Hypothalamus (tissue), 51 donors: ENCODE data around the gene TSG101.

Experiments
- DNase-seq, 51 donors: peaks; one replicate each; lab custom pipeline; 2025; lab: John Stamatoyannopoulos, UW

The TSG101 gene

GRCh38 chr11:18526521-18527296, at the start of gene TSG101:
Gene TSG101, minus strand, starts transcription at chr11:18526942. Its CDS starts 126 bp downstream, at chr11:18526816.
- peak; percentile 59 to 96 (median 87) for DNase-seq

GRCh38 chr11:18575361-18575760, 48.6 kb upstream of the TSG101 start:
- DNase-seq, result no peak

GRCh38 chr11:18567081-18567480, 40.3 kb upstream of the TSG101 start:
- no peak for DNase-seq

- no peak for DNase-seq
These were observed 39.7 kb upstream of the TSG101 start for GRCh38 chr11:18566406-18566805.

GRCh38 chr11:18564149-18564548, 37.4 kb upstream of the TSG101 start:
- no peak for DNase-seq

- DNase-seq, result no peak
These were observed 36.5 kb upstream of the TSG101 start for GRCh38 chr11:18563090-18563730.

GRCh38 chr11:18548001-18548400, 21.3 kb upstream of the TSG101 start:
- DNase-seq, result no peak

- DNase-seq, result peak in 1 of 51 donors; percentile 32
These were observed 13.7 kb upstream of the TSG101 start for GRCh38 chr11:18540207-18541009.

- DNase-seq, result no peak
These were observed 9.5 kb upstream of the TSG101 start for GRCh38 chr11:18536209-18536608.

GRCh38 chr11:18534245-18534644, 7.5 kb upstream of the TSG101 start:
- DNase-seq, result no peak

GRCh38 chr11:18533365-18533764, 6.6 kb upstream of the TSG101 start:
- no peak for DNase-seq

GRCh38 chr11:18527512-18527911, 770 bp upstream of the TSG101 start:
- DNase-seq, result peak in 1 of 51 donors; percentile 19

GRCh38 chr11:18526130-18526520, 617 bp downstream of the TSG101 start:
- no peak for DNase-seq

- no peak for DNase-seq
These were observed 2.5 kb downstream of the TSG101 start for GRCh38 chr11:18524248-18524647.

GRCh38 chr11:18523084-18523483, 3.7 kb downstream of the TSG101 start:
- no peak for DNase-seq

- DNase-seq, result no peak
These were observed 4.4 kb downstream of the TSG101 start for GRCh38 chr11:18522388-18522787.

- no peak for DNase-seq
These were observed 5.6 kb downstream of the TSG101 start for GRCh38 chr11:18521122-18521521.

- no peak for DNase-seq
These were observed 24.4 kb downstream of the TSG101 start for GRCh38 chr11:18502352-18502751.

- no peak for DNase-seq
These were observed 25.1 kb downstream of the TSG101 start for GRCh38 chr11:18501629-18502028.

- DNase-seq, result no peak
These were observed 28.7 kb downstream of the TSG101 start for GRCh38 chr11:18498039-18498438.

GRCh38 chr11:18495703-18496102, 31.0 kb downstream of the TSG101 start:
- DNase-seq, result no peak
